Rectal smooth muscle tissue (tissue), 1 donor: ENCODE measurements around the gene HCLS1.
A peak's percentile ranks its signal among the peaks of the same experiment; 100 is the strongest.

ENCODE experiments used
- H3K27ac ChIP-seq: one replicate; pipeline ENCODE4 v1.7.0; 2013; ENCODE audit warnings: low read depth, low read length, inconsistent platforms
- H3K27me3 ChIP-seq: one replicate; pipeline ENCODE4 v1.7.0; 2013; ENCODE audit warnings: low read length; ENCODE audit not compliant: control insufficient read depth, insufficient read depth
- H3K36me3 ChIP-seq: one replicate; pipeline ENCODE4 v1.7.0; 2013; ENCODE audit warnings: low read length; ENCODE audit not compliant: control insufficient read depth, insufficient read depth
- H3K4me1 ChIP-seq: one replicate; pipeline ENCODE4 v1.7.0; 2013; ENCODE audit warnings: low read length; ENCODE audit not compliant: control insufficient read depth, insufficient read depth
- H3K4me3 ChIP-seq: one replicate; pipeline ENCODE4 v1.7.0; 2013; ENCODE audit warnings: low read length
- H3K9ac ChIP-seq: one replicate; pipeline ENCODE4 v1.7.0; 2013; ENCODE audit warnings: low read length

HCLS1 gene

GRCh38 chr3:121677141-121677540, 16.4 kb upstream of the HCLS1 start:
- Histone ChIP-seq H3K4me1 (no peaks in the 10 kb centered on the region), H3K9ac (no peak overlapping the region), H3K4me3 (no peak overlapping the region), H3K27me3 (no peaks in the 10 kb centered on the region), H3K36me3 (peaks cover 31% of the 10 kb centered on the region), H3K27ac (no peak overlapping the region)

- Histone ChIP-seq H3K36me3 (peaks cover 29% of the 10 kb centered on the region), H3K4me3 (no peak overlapping the region), H3K27ac (no peak overlapping the region), H3K27me3 (no peaks in the 10 kb centered on the region), H3K4me1 (no peaks in the 10 kb centered on the region), H3K9ac (no peak overlapping the region)
Measured at GRCh38 chr3:121670676-121671075, 10.0 kb upstream of the HCLS1 start.

GRCh38 chr3:121667333-121667732, 6.6 kb upstream of the HCLS1 start:
- Histone ChIP-seq H3K4me1 (no peaks in the 10 kb centered on the region), H3K4me3 (no peak overlapping the region), H3K27me3 (no peaks in the 10 kb centered on the region), H3K36me3 (peaks cover 38% of the 10 kb centered on the region), H3K27ac (no peak overlapping the region), H3K9ac (no peak overlapping the region)

- no peak overlapping the region for H3K9ac ChIP-seq
- no peak overlapping the region for H3K27ac ChIP-seq
- peaks cover 38% of the 10 kb centered on the region for H3K36me3 ChIP-seq
- H3K27me3 ChIP-seq = no peaks in the 10 kb centered on the region
- no peak overlapping the region for H3K4me3 ChIP-seq
- H3K4me1 ChIP-seq = no peaks in the 10 kb centered on the region
Measured at GRCh38 chr3:121665488-121665887, 4.8 kb upstream of the HCLS1 start.

- H3K9ac ChIP-seq = no peak overlapping the region
- H3K27ac ChIP-seq = no peak overlapping the region
- H3K36me3 ChIP-seq = peaks cover 30% of the 10 kb centered on the region
- no peaks in the 10 kb centered on the region for H3K4me1 ChIP-seq
- no peak overlapping the region for H3K4me3 ChIP-seq
- H3K27me3 ChIP-seq = no peaks in the 10 kb centered on the region
Measured at GRCh38 chr3:121663171-121663847, 2.6 kb upstream of the HCLS1 start.

GRCh38 chr3:121662742-121663141, 2.0 kb upstream of the HCLS1 start:
- no peak overlapping the region for H3K9ac ChIP-seq
- H3K27ac ChIP-seq = no peak overlapping the region
- H3K4me1 ChIP-seq = no peaks in the 10 kb centered on the region
- no peaks in the 10 kb centered on the region for H3K27me3 ChIP-seq
- H3K4me3 ChIP-seq = no peak overlapping the region
- peaks cover 27% of the 10 kb centered on the region for H3K36me3 ChIP-seq

- Histone ChIP-seq H3K4me1 (no peaks in the 10 kb centered on the region), H3K36me3 (peaks cover 15% of the 10 kb centered on the region), H3K9ac (no peak overlapping the region), H3K4me3 (no peak overlapping the region), H3K27ac (peak overlapping the region; percentile 25), H3K27me3 (no peaks in the 10 kb centered on the region)
Measured at GRCh38 chr3:121661376-121661775, 673 bp upstream of the HCLS1 start.

GRCh38 chr3:121659586-121659985, 1.1 kb downstream of the HCLS1 start:
- Histone ChIP-seq H3K4me1 (no peaks in the 10 kb centered on the region), H3K27me3 (no peaks in the 10 kb centered on the region), H3K36me3 (peaks cover 6% of the 10 kb centered on the region), H3K9ac (no peak overlapping the region), H3K4me3 (peak overlapping the region; percentile 29), H3K27ac (no peak overlapping the region)

GRCh38 chr3:121658716-121659435, 1.8 kb downstream of the HCLS1 start:
- no peak overlapping the region for H3K27ac ChIP-seq
- peak overlapping the region; percentile 29 for H3K4me3 ChIP-seq
- no peaks in the 10 kb centered on the region for H3K4me1 ChIP-seq
- no peaks in the 10 kb centered on the region for H3K27me3 ChIP-seq
- H3K9ac ChIP-seq = no peak overlapping the region
- H3K36me3 ChIP-seq = peaks cover 4% of the 10 kb centered on the region

- H3K4me1 ChIP-seq = no peaks in the 10 kb centered on the region
- no peak overlapping the region for H3K9ac ChIP-seq
- no peaks in the 10 kb centered on the region for H3K27me3 ChIP-seq
- H3K36me3 ChIP-seq = no peaks in the 10 kb centered on the region
- no peak overlapping the region for H3K27ac ChIP-seq
- H3K4me3 ChIP-seq = no peak overlapping the region
Measured at GRCh38 chr3:121654493-121655385, 6.0 kb downstream of the HCLS1 start.

- H3K9ac ChIP-seq = no peak overlapping the region
Measured at GRCh38 chr3:121651684-121652083, 9.0 kb downstream of the HCLS1 start.

GRCh38 chr3:121649645-121650044, 11.1 kb downstream of the HCLS1 start:
- Histone ChIP-seq H3K9ac (no peak overlapping the region), H3K27ac (no peak overlapping the region), H3K27me3 (no peaks in the 10 kb centered on the region), H3K4me1 (no peaks in the 10 kb centered on the region), H3K36me3 (no peaks in the 10 kb centered on the region), H3K4me3 (no peak overlapping the region)

More at GRCh38 chr3:121651684-121652083, 9.0 kb downstream of the HCLS1 start:
- no peaks in the 10 kb centered on the region for H3K27me3 ChIP-seq
- H3K27ac ChIP-seq = no peak overlapping the region
- H3K4me1 ChIP-seq = no peaks in the 10 kb centered on the region
- H3K4me3 ChIP-seq = no peak overlapping the region
- H3K36me3 ChIP-seq = no peaks in the 10 kb centered on the region
